Panc1 (cell line): ENCODE measurements around the gene MFSD6. TPM values are rescaled to one million over a fixed set of nuclear protein-coding genes. Genes with fewer than 3 reads are reported as not detected.

Experiments
- ATAC-seq: fragments of 200-7000 bp; cut with Tn5 transposase; 2 replicates; pipeline ENCODE4 v1.9.1; 2020; ENCODE audit warnings: mild to moderate bottlenecking, moderate library complexity
- BruUV-seq: library from RNA; stranded (reverse); fragments of 400-500 nt; replicated peaks from 2 replicates; lab custom pipeline; 2021; lab: Mats Ljungman, UMichigan
- CTCF ChIA-PET: fragments of 300-600 bp; sonication (Branson Sonifier 250); formaldehyde crosslinking; loops from one replicate; lab custom pipeline; 2022; ENCODE audit warnings: antibody characterized with exemption; lab: Charles Lee
- POLR2A ChIA-PET: fragments of 300-600 bp; sonication (Branson Sonifier 250); formaldehyde crosslinking; loops from one replicate; lab custom pipeline; 2022; ENCODE audit warnings: antibody characterized with exemption; lab: Charles Lee
- DNase-seq: peaks from one replicate; pipeline ENCODE4 v3.0.0-alpha.2; 2010; ENCODE audit warnings: low read depth, low spot score
- H3K27ac ChIP-seq: 2 replicates; pipeline ENCODE4 v1.5.1; 2011; ENCODE audit warnings: mild to moderate bottlenecking, low read length, inconsistent platforms
- H3K27me3 ChIP-seq: fragments of 200-500 bp; sonication (Bioruptor generic); 2 replicates; pipeline ENCODE4 v1.6.0; 2014; ENCODE audit warnings: low read length, inconsistent platforms; ENCODE audit not compliant: control insufficient read depth, insufficient read depth
- H3K36me3 ChIP-seq: fragments of 200-500 bp; sonication (Bioruptor generic); 2 replicates; pipeline ENCODE4 v1.5.1; 2014; ENCODE audit warnings: inconsistent platforms, mild to moderate bottlenecking, low read length, moderate library complexity; ENCODE audit not compliant: control insufficient read depth, insufficient read depth
- H3K4me1 ChIP-seq: 2 replicates; pipeline ENCODE4 v1.5.1; 2011; ENCODE audit warnings: inconsistent platforms, mild to moderate bottlenecking, low read length, moderate library complexity; ENCODE audit not compliant: control insufficient read depth, insufficient read depth
- H3K4me3 ChIP-seq, 2 experiments: 2 replicates each; pipeline ENCODE4 v1.5.1; 2011 to 2012; ENCODE audit warnings: low read depth in 2 of 2, low read length in 2 of 2, mild to moderate bottlenecking in 2 of 2, inconsistent platforms in 1 of 2, moderate library complexity in 1 of 2
- H3K9me3 ChIP-seq: fragments of 200-500 bp; sonication (Bioruptor generic); 2 replicates; pipeline ENCODE4 v1.5.1; 2014; ENCODE audit warnings: low read depth, mild to moderate bottlenecking, inconsistent platforms, low read length, moderate library complexity; ENCODE audit not compliant: control insufficient read depth, insufficient read depth
- POLR2AphosphoS5 ChIP-seq: IDR thresholded peaks from 2 replicates; pipeline ENCODE4 v1.6.1; 2012; ENCODE audit warnings: mild to moderate bottlenecking, low read depth, low read length, moderate library complexity
- SIN3A ChIP-seq: IDR thresholded peaks from 2 replicates; pipeline ENCODE4 v1.6.1; 2012; ENCODE audit warnings: low read depth, mild to moderate bottlenecking, low read length, moderate library complexity, borderline replicate concordance; ENCODE audit not compliant: insufficient read depth
- TCF7L2 ChIP-seq: IDR thresholded peaks from 2 replicates; pipeline ENCODE4 v1.6.1; 2011; ENCODE audit warnings: mild to moderate bottlenecking, low read depth, low read length, inconsistent platforms
- in situ Hi-C: cut with HindIII; loops from 2 replicates; pipeline ENCODE4 v1.10.0; 2016; ENCODE audit warnings: low sequenced_read_pairs, low pct_unique_long_range_greater_than_20kb
- intact Hi-C: fragments of 100-400 bp; cut with micrococcal nuclease; formaldehyde crosslinking; loops from one replicate; pipeline ENCODE4 v1.10.0; 2022; ENCODE audit not compliant: unreplicated experiment
- total RNA-seq: library from RNA; stranded (reverse); gene quantifications from one replicate; pipeline ENCODE4 v1.2.1, GENCODE V29; 2021; ENCODE audit not compliant: unreplicated experiment
- TF ChIP-seq, protein P1 (sequence below): fragments of 450-650 bp; IDR thresholded peaks from 2 replicates; pipeline ENCODE4 v1.5.1; 2017; ENCODE audit warnings: mild to moderate bottlenecking
- TF ChIP-seq, protein P2 (sequence below), 2 experiments: IDR thresholded peaks; 2 replicates each; pipeline ENCODE4 v1.6.1; 2011 to 2012; ENCODE audit warnings: low read depth in 2 of 2, control low read depth in 1 of 2, low read length in 1 of 2, mild to moderate bottlenecking in 1 of 2, moderate library complexity in 1 of 2; ENCODE audit not compliant: insufficient read depth in 1 of 2

MFSD6 gene
- total RNA-seq, 1 experiment from 2014 or later: 10.4 TPM

DNA sequence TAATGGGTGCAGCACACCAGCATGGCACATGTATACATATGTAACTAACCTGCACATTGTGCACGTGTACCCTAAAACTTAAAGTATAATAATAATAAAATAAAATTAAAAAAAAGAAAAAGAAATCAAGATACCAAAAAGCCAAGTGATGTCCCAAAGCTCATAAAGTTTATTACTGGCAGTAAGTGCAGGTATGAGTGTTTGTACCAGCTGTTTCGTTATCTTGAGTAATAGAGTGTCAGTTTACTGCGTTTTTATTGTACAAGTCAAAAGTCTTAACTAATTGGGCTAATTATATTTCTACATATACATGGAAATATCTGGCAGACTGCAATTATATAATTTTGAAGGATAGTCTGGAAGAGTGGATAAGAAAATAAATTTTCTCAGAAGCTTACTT, 41.8 kb downstream of the MFSD6 start:
- ATAC-seq: no peak
- DNase-seq: no peak
- H3K9me3 ChIP-seq: no peaks in the 10 kb centered on the region
- no peaks in the 10 kb centered on the region for H3K4me1 ChIP-seq
- BruUV-seq: no TSS peak
- in situ Hi-C loops (no loop called here), intact Hi-C loops (no loop called here)
- ChIA-PET CTCF (interaction anchor here (0.7 kb wide), 1 partner anchor 281 kb away, joined by 5 read pairs; no protein-coding TSS in a partner anchor), POLR2A (no interaction called here)
- no peaks in the 10 kb centered on the region for H3K36me3 ChIP-seq
- H3K27ac ChIP-seq: no peak overlapping the region
- H3K4me3 ChIP-seq: no peak overlapping the region
- TF ChIP-seq TCF7L2 (no peak), POLR2AphosphoS5 (no peak), SIN3A (no peak)
- TF ChIP-seq, protein P1, sequence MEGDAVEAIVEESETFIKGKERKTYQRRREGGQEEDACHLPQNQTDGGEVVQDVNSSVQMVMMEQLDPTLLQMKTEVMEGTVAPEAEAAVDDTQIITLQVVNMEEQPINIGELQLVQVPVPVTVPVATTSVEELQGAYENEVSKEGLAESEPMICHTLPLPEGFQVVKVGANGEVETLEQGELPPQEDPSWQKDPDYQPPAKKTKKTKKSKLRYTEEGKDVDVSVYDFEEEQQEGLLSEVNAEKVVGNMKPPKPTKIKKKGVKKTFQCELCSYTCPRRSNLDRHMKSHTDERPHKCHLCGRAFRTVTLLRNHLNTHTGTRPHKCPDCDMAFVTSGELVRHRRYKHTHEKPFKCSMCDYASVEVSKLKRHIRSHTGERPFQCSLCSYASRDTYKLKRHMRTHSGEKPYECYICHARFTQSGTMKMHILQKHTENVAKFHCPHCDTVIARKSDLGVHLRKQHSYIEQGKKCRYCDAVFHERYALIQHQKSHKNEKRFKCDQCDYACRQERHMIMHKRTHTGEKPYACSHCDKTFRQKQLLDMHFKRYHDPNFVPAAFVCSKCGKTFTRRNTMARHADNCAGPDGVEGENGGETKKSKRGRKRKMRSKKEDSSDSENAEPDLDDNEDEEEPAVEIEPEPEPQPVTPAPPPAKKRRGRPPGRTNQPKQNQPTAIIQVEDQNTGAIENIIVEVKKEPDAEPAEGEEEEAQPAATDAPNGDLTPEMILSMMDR: no peak
- TF ChIP-seq, protein P2, sequence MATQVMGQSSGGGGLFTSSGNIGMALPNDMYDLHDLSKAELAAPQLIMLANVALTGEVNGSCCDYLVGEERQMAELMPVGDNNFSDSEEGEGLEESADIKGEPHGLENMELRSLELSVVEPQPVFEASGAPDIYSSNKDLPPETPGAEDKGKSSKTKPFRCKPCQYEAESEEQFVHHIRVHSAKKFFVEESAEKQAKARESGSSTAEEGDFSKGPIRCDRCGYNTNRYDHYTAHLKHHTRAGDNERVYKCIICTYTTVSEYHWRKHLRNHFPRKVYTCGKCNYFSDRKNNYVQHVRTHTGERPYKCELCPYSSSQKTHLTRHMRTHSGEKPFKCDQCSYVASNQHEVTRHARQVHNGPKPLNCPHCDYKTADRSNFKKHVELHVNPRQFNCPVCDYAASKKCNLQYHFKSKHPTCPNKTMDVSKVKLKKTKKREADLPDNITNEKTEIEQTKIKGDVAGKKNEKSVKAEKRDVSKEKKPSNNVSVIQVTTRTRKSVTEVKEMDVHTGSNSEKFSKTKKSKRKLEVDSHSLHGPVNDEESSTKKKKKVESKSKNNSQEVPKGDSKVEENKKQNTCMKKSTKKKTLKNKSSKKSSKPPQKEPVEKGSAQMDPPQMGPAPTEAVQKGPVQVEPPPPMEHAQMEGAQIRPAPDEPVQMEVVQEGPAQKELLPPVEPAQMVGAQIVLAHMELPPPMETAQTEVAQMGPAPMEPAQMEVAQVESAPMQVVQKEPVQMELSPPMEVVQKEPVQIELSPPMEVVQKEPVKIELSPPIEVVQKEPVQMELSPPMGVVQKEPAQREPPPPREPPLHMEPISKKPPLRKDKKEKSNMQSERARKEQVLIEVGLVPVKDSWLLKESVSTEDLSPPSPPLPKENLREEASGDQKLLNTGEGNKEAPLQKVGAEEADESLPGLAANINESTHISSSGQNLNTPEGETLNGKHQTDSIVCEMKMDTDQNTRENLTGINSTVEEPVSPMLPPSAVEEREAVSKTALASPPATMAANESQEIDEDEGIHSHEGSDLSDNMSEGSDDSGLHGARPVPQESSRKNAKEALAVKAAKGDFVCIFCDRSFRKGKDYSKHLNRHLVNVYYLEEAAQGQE (IDR thresholded peaks at IDR 0.05; ENCODE audit: insufficient read depth in 1 of 2, low read depth in 2 of 2, low read length in 1 of 2): no peak
- no peaks in the 10 kb centered on the region for H3K27me3 ChIP-seq

DNA sequence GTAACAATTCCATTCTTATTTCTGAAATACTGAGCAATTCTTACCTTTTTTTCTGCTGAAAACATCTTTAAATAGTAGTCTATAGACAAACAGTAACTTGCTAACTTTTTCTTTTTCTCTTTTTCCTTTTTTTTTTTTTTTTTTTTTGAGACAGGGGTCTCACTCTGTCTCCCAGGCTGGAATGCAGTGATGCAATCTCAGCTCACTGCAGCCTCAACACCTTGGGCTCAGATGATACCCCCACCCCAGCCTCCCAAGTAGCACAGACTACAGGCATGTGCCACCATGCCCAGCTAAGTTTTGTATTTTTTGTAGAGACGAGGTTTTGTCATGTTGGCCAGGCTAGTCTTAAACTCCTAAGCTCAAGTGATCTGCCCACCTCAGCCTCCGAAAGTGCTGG, 42.2 kb downstream of the MFSD6 start:
- BruUV-seq: no TSS peak
- Histone ChIP-seq H3K4me3 (no peak overlapping the region), H3K9me3 (no peaks in the 10 kb centered on the region), H3K27me3 (no peaks in the 10 kb centered on the region), H3K4me1 (no peaks in the 10 kb centered on the region), H3K36me3 (no peaks in the 10 kb centered on the region), H3K27ac (no peak overlapping the region)
- intact Hi-C loops: no loop called here
- in situ Hi-C loops: no loop called here
- no peak for DNase-seq
- no peak for ATAC-seq
- ChIA-PET CTCF (interaction anchor here (0.7 kb wide), 1 partner anchor 280 kb away, joined by 5 read pairs; no protein-coding TSS in a partner anchor), POLR2A (no interaction called here)
- no peak for TF ChIP-seq TCF7L2

DNA sequence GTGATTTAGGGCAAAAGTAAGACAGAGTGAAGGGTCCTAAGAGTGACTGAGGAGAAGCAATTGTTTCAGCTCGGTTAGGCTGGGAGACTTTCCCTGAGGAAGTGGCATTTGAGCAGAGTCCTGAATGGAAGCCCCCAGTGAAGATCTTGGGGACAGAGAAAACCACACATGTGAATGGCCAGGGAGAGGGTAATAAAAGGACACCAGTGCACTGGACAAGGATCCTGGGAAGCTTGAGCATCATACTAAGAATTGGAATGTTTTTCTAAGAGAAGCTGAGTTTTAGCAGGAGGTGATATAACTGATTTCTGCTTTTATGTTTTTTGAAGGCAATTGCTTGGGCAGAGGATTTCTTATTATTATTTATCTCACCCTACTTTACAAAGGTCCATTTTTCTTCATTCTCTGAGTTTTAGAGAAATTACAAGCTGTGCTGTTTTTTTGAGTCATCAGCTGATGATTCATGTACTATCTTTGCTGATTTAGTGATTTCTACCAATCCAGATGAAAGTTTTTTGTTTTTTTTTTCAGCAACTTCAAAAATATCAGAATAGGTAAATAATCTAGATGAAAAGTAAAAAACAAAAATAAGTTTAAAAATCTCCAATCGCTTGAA, 43.5 kb downstream of the MFSD6 start:
- no TSS peak for BruUV-seq
- intact Hi-C loops: no loop called here
- CTCF ChIA-PET: interaction anchor here (0.7 kb wide), 1 partner anchor 475 kb away, joined by 5 read pairs; no protein-coding TSS in a partner anchor
- Histone ChIP-seq H3K9me3 (no peaks in the 10 kb centered on the region), H3K36me3 (no peaks in the 10 kb centered on the region), H3K27me3 (no peaks in the 10 kb centered on the region), H3K4me1 (no peaks in the 10 kb centered on the region), H3K27ac (no peak overlapping the region), H3K4me3 (no peak overlapping the region)
- DNase-seq (no peak), ATAC-seq (no peak)
- POLR2A ChIA-PET: no interaction called here
- TF ChIP-seq, protein P1: no peak
- TF ChIP-seq, protein P2 (IDR thresholded peaks at IDR 0.05; ENCODE audit: insufficient read depth in 1 of 2, low read depth in 2 of 2, low read length in 1 of 2): no peak
- TF ChIP-seq POLR2AphosphoS5 (no peak), SIN3A (no peak), TCF7L2 (no peak)
- in situ Hi-C loops: no loop called here
